ENCODE data around the gene ERCC5.
A peak's percentile ranks its signal among the peaks of the same experiment; 100 is the strongest.

ERCC5 gene

GRCh38 chr13:102905905-102906771, 60.3 kb downstream of the ERCC5 start:
- no peaks in the 10 kb centered on the region for H3K9me3 ChIP-seq (ENCODE audit: low read length)
- H3K27me3 ChIP-seq (ENCODE audit: insufficient read depth, low read length): no peaks in the 10 kb centered on the region
- H3K4me3 ChIP-seq (ENCODE audit: low read length): no peak overlapping the region
- no peak overlapping the region for H2AFZ ChIP-seq (ENCODE audit: low read depth, low read length)
- H3K4me1 ChIP-seq (ENCODE audit: insufficient read depth, low read length): peaks cover 8% of the 10 kb centered on the region
- H3K36me3 ChIP-seq (ENCODE audit: insufficient read depth, low read length): no peaks in the 10 kb centered on the region

- Histone ChIP-seq H2AFZ (ENCODE audit: low read depth, low read length) (no peak overlapping the region), H3K9me3 (ENCODE audit: low read length) (no peaks in the 10 kb centered on the region), H3K4me1 (ENCODE audit: insufficient read depth, low read length) (peaks cover 8% of the 10 kb centered on the region), H3K27me3 (ENCODE audit: insufficient read depth, low read length) (no peaks in the 10 kb centered on the region), H3K4me3 (ENCODE audit: low read length) (no peak overlapping the region), H3K36me3 (ENCODE audit: insufficient read depth, low read length) (no peaks in the 10 kb centered on the region)
These were observed 61.4 kb downstream of the ERCC5 start for GRCh38 chr13:102907016-102907756.

GRCh38 chr13:102907886-102908515, 62.2 kb downstream of the ERCC5 start:
- Histone ChIP-seq H3K36me3 (ENCODE audit: insufficient read depth, low read length) (no peaks in the 10 kb centered on the region), H2AFZ (ENCODE audit: low read depth, low read length) (no peak overlapping the region), H3K4me1 (ENCODE audit: insufficient read depth, low read length) (peaks cover 8% of the 10 kb centered on the region), H3K9me3 (ENCODE audit: low read length) (no peaks in the 10 kb centered on the region), H3K4me3 (ENCODE audit: low read length) (no peak overlapping the region), H3K27me3 (ENCODE audit: insufficient read depth, low read length) (no peaks in the 10 kb centered on the region)

GRCh38 chr13:102909971-102910370, 64.1 kb downstream of the ERCC5 start:
- Histone ChIP-seq H3K4me1 (ENCODE audit: insufficient read depth, low read length) (peaks cover 8% of the 10 kb centered on the region), H3K9me3 (ENCODE audit: low read length) (no peaks in the 10 kb centered on the region), H3K27me3 (ENCODE audit: insufficient read depth, low read length) (no peaks in the 10 kb centered on the region), H3K36me3 (ENCODE audit: insufficient read depth, low read length) (no peaks in the 10 kb centered on the region), H2AFZ (ENCODE audit: low read depth, low read length) (peak overlapping the region; percentile 30), H3K4me3 (ENCODE audit: low read length) (no peak overlapping the region)

- H3K27me3 ChIP-seq (ENCODE audit: insufficient read depth, low read length): no peaks in the 10 kb centered on the region
- no peak overlapping the region for H3K4me3 ChIP-seq (ENCODE audit: low read length)
- H3K36me3 ChIP-seq (ENCODE audit: insufficient read depth, low read length): no peaks in the 10 kb centered on the region
- no peaks in the 10 kb centered on the region for H3K9me3 ChIP-seq (ENCODE audit: low read length)
- H3K4me1 ChIP-seq (ENCODE audit: insufficient read depth, low read length): peaks cover 8% of the 10 kb centered on the region
- no peak overlapping the region for H2AFZ ChIP-seq (ENCODE audit: low read depth, low read length)
These were observed 65.5 kb downstream of the ERCC5 start for GRCh38 chr13:102911336-102911735.

GRCh38 chr13:102912599-102912998, 66.8 kb downstream of the ERCC5 start:
- H3K9me3 ChIP-seq (ENCODE audit: low read length): no peaks in the 10 kb centered on the region
- H3K27me3 ChIP-seq (ENCODE audit: insufficient read depth, low read length): no peaks in the 10 kb centered on the region
- H3K4me1 ChIP-seq (ENCODE audit: insufficient read depth, low read length): peaks cover 8% of the 10 kb centered on the region
- no peak overlapping the region for H2AFZ ChIP-seq (ENCODE audit: low read depth, low read length)
- H3K36me3 ChIP-seq (ENCODE audit: insufficient read depth, low read length): no peaks in the 10 kb centered on the region
- no peak overlapping the region for H3K4me3 ChIP-seq (ENCODE audit: low read length)

- peaks cover under 1% of the 10 kb centered on the region for H3K9me3 ChIP-seq (ENCODE audit: low read length)
- no peaks in the 10 kb centered on the region for H3K36me3 ChIP-seq (ENCODE audit: insufficient read depth, low read length)
- no peak overlapping the region for H3K4me3 ChIP-seq (ENCODE audit: low read length)
- peaks cover 8% of the 10 kb centered on the region for H3K4me1 ChIP-seq (ENCODE audit: insufficient read depth, low read length)
- no peak overlapping the region for H2AFZ ChIP-seq (ENCODE audit: low read depth, low read length)
- H3K27me3 ChIP-seq (ENCODE audit: insufficient read depth, low read length): no peaks in the 10 kb centered on the region
These were observed 68.1 kb downstream of the ERCC5 start for GRCh38 chr13:102913914-102914313.

- Histone ChIP-seq H3K9me3 (ENCODE audit: low read length) (peaks cover 1% of the 10 kb centered on the region), H3K4me3 (ENCODE audit: low read length) (no peak overlapping the region), H3K36me3 (ENCODE audit: insufficient read depth, low read length) (no peaks in the 10 kb centered on the region), H3K27me3 (ENCODE audit: insufficient read depth, low read length) (no peaks in the 10 kb centered on the region), H2AFZ (ENCODE audit: low read depth, low read length) (no peak overlapping the region), H3K4me1 (ENCODE audit: insufficient read depth, low read length) (peaks cover 8% of the 10 kb centered on the region)
These were observed 68.6 kb downstream of the ERCC5 start for GRCh38 chr13:102914339-102914930.

GRCh38 chr13:102915393-102915930, 69.6 kb downstream of the ERCC5 start:
- H3K27me3 ChIP-seq (ENCODE audit: insufficient read depth, low read length): no peaks in the 10 kb centered on the region
- no peak overlapping the region for H3K4me3 ChIP-seq (ENCODE audit: low read length)
- H2AFZ ChIP-seq (ENCODE audit: low read depth, low read length): no peak overlapping the region
- H3K36me3 ChIP-seq (ENCODE audit: insufficient read depth, low read length): no peaks in the 10 kb centered on the region
- H3K9me3 ChIP-seq (ENCODE audit: low read length): peaks cover 1% of the 10 kb centered on the region
- no peaks in the 10 kb centered on the region for H3K4me1 ChIP-seq (ENCODE audit: insufficient read depth, low read length)

- Histone ChIP-seq H3K9me3 (ENCODE audit: low read length) (peaks cover 1% of the 10 kb centered on the region), H3K4me1 (ENCODE audit: insufficient read depth, low read length) (no peaks in the 10 kb centered on the region), H3K36me3 (ENCODE audit: insufficient read depth, low read length) (no peaks in the 10 kb centered on the region), H2AFZ (ENCODE audit: low read depth, low read length) (no peak overlapping the region), H3K27me3 (ENCODE audit: insufficient read depth, low read length) (no peaks in the 10 kb centered on the region), H3K4me3 (ENCODE audit: low read length) (no peak overlapping the region)
These were observed 71.2 kb downstream of the ERCC5 start for GRCh38 chr13:102917019-102917418.

- H3K4me3 ChIP-seq (ENCODE audit: low read length): no peak overlapping the region
- no peaks in the 10 kb centered on the region for H3K36me3 ChIP-seq (ENCODE audit: insufficient read depth, low read length)
- no peaks in the 10 kb centered on the region for H3K27me3 ChIP-seq (ENCODE audit: insufficient read depth, low read length)
- H3K9me3 ChIP-seq (ENCODE audit: low read length): peaks cover 1% of the 10 kb centered on the region
- no peak overlapping the region for H2AFZ ChIP-seq (ENCODE audit: low read depth, low read length)
- no peaks in the 10 kb centered on the region for H3K4me1 ChIP-seq (ENCODE audit: insufficient read depth, low read length)
These were observed 76.4 kb downstream of the ERCC5 start for GRCh38 chr13:102922184-102922583.

Measured in neuron (in vitro differentiated cells).